ENCODE results near the gene DOC2A.

Gene DOC2A

GRCh38 chr16:29982560-29983419, 28.0 kb downstream of the DOC2A start:
- no peak overlapping the region for H3K4me3 ChIP-seq (ENCODE audit: low read depth, low read length)
- TF ChIP-seq CTCF (IDR thresholded peaks at IDR 0.05; ENCODE audit: low read depth, low read length) (no peak), MYC (IDR thresholded peaks at IDR 0.05; ENCODE audit: low read depth, low read length) (no peak), POLR2A (IDR thresholded peaks at IDR 0.05; ENCODE audit: extremely low read depth, insufficient read length) (no peak), MAX (IDR thresholded peaks at IDR 0.05; ENCODE audit: low read depth, low read length) (no peak)
- no peak for DNase-seq (ENCODE audit: low read depth)

GRCh38 chr16:29978564-29979270, 32.1 kb downstream of the DOC2A start:
- no peak for TF ChIP-seq MYC (IDR thresholded peaks at IDR 0.05; ENCODE audit: low read depth, low read length)
- no peak for TF ChIP-seq MAX (IDR thresholded peaks at IDR 0.05; ENCODE audit: low read depth, low read length)
- no peak for TF ChIP-seq POLR2A (IDR thresholded peaks at IDR 0.05; ENCODE audit: extremely low read depth, insufficient read length)
- TF ChIP-seq CTCF (IDR thresholded peaks at IDR 0.05; ENCODE audit: low read depth, low read length): no peak
- DNase-seq (ENCODE audit: low read depth): no peak
- H3K4me3 ChIP-seq (ENCODE audit: low read depth, low read length): no peak overlapping the region

GRCh38 chr16:29978081-29978480, 32.7 kb downstream of the DOC2A start:
- TF ChIP-seq MAX (IDR thresholded peaks at IDR 0.05; ENCODE audit: low read depth, low read length): no peak
- TF ChIP-seq MYC (IDR thresholded peaks at IDR 0.05; ENCODE audit: low read depth, low read length): no peak
- TF ChIP-seq CTCF (IDR thresholded peaks at IDR 0.05; ENCODE audit: low read depth, low read length): no peak
- no peak for TF ChIP-seq POLR2A (IDR thresholded peaks at IDR 0.05; ENCODE audit: extremely low read depth, insufficient read length)
- no peak for DNase-seq (ENCODE audit: low read depth)
- H3K4me3 ChIP-seq (ENCODE audit: low read depth, low read length): no peak overlapping the region

GRCh38 chr16:29977063-29977825, 33.6 kb downstream of the DOC2A start:
- peak overlapping the region; percentile 87 for H3K4me3 ChIP-seq (ENCODE audit: low read depth, low read length)
- TF ChIP-seq MYC (IDR thresholded peaks at IDR 0.05; ENCODE audit: low read depth, low read length): no peak
- no peak for TF ChIP-seq POLR2A (IDR thresholded peaks at IDR 0.05; ENCODE audit: extremely low read depth, insufficient read length)
- no peak for TF ChIP-seq CTCF (IDR thresholded peaks at IDR 0.05; ENCODE audit: low read depth, low read length)
- TF ChIP-seq MAX (IDR thresholded peaks at IDR 0.05; ENCODE audit: low read depth, low read length): no peak
- DNase-seq (ENCODE audit: low read depth): no peak

GRCh38 chr16:29975811-29976511, 34.9 kb downstream of the DOC2A start:
- no peak for TF ChIP-seq MYC (IDR thresholded peaks at IDR 0.05; ENCODE audit: low read depth, low read length)
- no peak for TF ChIP-seq MAX (IDR thresholded peaks at IDR 0.05; ENCODE audit: low read depth, low read length)
- TF ChIP-seq CTCF (IDR thresholded peaks at IDR 0.05; ENCODE audit: low read depth, low read length): no peak
- TF ChIP-seq POLR2A (IDR thresholded peaks at IDR 0.05; ENCODE audit: extremely low read depth, insufficient read length): no peak
- no peak for DNase-seq (ENCODE audit: low read depth)
- peak overlapping the region; percentile 87 for H3K4me3 ChIP-seq (ENCODE audit: low read depth, low read length)
